Astrocyte of the spinal cord (primary cell): ENCODE measurements around the gene TBC1D22A.

Experiments used
- DNase-seq: peaks from one replicate; pipeline ENCODE4 v3.0.0; 2011; ENCODE audit warnings: low read depth, low spot score
- H3K4me3 ChIP-seq: 2 replicates; pipeline ENCODE4 v1.5.1; 2011; ENCODE audit warnings: low read depth, mild to moderate bottlenecking, low read length, moderate library complexity
- in situ Hi-C: cut with HindIII; loops from 2 replicates; pipeline ENCODE4 v1.10.0; 2017; ENCODE audit warnings: low sequenced_read_pairs
- TF ChIP-seq, protein P1 (sequence below): IDR thresholded peaks from 2 replicates; pipeline ENCODE4 v1.5.1; 2012; ENCODE audit warnings: low read depth, mild to moderate bottlenecking, low read length, inconsistent platforms

TBC1D22A gene

DNA sequence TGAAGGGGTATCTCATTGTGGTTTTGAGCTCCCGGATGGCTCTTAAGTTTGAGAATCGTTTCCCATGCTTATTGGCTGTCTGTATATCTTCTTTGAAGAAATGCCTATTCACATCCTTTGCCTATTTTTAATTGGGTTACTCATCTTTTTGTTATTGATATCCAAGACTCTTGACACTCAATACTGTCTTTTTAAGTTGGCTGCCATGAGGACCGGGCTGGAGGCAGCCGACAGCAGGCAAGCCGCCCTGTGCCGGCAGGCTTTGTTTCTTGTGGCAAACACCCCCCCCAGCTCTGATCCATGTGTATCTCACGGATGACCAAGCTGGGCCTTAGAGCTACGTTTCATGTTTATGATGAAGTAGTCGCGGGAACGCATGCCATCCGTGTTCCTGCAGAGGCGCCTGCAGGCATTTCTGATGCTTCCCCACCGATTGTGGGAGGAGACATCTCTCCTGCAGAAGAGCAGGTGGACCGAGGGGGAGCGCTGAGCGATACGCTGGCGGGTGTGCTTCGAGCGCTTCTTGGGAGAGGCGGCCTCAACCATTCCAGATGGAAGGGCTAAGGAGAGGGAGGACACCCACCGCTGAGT lies 95.8 kb downstream of the TBC1D22A start:
- DNase-seq = no peak
- TF ChIP-seq, protein P1, sequence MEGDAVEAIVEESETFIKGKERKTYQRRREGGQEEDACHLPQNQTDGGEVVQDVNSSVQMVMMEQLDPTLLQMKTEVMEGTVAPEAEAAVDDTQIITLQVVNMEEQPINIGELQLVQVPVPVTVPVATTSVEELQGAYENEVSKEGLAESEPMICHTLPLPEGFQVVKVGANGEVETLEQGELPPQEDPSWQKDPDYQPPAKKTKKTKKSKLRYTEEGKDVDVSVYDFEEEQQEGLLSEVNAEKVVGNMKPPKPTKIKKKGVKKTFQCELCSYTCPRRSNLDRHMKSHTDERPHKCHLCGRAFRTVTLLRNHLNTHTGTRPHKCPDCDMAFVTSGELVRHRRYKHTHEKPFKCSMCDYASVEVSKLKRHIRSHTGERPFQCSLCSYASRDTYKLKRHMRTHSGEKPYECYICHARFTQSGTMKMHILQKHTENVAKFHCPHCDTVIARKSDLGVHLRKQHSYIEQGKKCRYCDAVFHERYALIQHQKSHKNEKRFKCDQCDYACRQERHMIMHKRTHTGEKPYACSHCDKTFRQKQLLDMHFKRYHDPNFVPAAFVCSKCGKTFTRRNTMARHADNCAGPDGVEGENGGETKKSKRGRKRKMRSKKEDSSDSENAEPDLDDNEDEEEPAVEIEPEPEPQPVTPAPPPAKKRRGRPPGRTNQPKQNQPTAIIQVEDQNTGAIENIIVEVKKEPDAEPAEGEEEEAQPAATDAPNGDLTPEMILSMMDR = no peak
- in situ Hi-C loops = no loop called here

GRCh38 chr22:46860562-46860961 lies 98.1 kb downstream of the TBC1D22A start:
- TF ChIP-seq, protein P1 = no peak
- in situ Hi-C loops = no loop called here
- no peak overlapping the region for H3K4me3 ChIP-seq
- no peak for DNase-seq

More for the DNA sequence above, 95.8 kb downstream of the TBC1D22A start:
- no peak overlapping the region for H3K4me3 ChIP-seq

DNA sequence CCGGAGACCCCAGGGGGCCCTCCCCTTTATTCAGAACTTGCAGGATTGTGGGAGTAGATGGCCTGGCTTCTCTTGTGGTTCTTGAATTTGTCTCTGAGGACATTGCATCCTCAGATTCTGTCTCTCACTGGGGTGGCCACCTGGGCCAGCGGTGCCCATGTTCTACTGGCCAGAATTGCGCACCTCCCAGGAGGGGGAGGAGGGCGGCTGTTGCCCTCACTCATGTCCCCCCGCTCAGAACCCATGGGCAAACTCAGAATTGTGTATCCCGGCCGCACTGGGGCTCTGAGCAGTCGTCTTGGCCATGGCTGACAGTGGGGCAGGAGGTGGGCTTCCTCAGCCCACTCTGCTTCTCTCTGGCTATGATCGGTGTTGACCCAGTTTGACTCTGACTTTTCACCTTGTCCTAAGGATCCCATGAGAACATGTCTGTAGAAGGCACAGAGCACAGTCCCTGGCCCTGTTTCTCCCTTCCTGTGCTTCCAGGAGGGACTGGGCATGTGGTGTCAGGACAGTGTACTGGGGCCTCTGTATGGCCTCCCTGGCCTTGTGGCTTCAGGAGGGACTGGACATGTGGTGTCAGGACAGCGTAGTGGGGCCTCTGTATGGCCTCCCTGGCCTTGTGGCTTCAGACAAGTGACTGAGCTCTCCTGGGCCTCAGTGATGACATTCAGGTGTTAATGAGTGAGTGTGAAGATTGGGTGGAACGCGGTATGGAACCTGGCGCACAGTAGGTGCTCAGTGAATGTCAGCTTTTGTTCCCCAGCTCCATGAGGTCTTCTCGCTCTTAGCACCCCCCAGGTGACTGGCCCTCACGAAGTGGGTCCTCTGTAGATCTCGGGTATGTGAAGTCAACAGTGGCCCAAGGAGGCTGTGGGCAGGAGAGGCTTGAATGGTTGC lies 99.3 kb downstream of the TBC1D22A start:
- H3K4me3 ChIP-seq = no peak overlapping the region
- DNase-seq = no peak
- in situ Hi-C loops = no loop called here
- TF ChIP-seq, protein P1 = no peak

DNA sequence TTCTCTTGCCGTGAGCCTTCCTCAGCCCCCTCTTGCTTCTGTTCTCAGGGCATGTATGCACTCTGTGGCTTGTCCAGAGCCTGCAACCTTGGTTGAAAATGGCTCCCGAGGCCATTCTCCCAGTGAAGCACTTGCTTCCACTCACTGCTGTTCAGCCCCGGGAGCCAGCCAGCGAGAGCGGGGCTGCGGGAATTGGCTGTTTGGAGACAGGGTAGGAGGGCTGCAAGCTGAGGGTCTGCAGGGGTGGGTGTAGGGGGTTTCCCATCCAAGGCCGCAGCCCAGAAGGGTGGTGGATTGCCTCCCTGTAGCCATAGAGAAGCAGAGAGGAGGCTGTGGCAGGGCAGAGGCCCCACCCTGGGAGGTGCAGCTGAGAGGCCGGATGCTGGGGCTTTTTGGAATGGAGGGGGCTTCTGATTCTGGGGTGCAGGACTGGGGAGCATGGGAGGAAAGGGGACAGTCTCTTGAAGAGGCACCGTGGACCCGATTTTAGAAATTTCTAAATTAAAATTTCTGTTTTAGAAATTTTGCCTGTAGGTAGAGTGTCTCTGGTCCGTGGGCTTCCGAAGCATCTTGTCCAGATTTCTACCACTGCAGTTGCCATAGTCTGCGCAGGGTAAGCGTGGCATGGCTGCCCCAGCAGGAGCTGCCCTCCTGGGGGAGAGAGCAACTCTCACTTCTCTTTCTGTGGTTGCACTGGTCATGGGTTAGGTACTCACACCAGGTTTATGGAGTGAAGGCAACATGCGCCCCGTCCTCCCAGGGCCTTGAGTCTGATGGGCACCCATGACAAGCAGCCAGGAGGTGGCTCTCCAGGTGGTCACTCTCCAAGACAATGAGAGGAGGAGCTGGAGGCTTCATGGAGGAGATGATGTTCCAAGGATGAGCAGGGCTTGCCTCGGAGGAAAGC lies 100.2 kb downstream of the TBC1D22A start:
- TF ChIP-seq, protein P1 = no peak
- DNase-seq = no peak
- in situ Hi-C loops = no loop called here
- H3K4me3 ChIP-seq = no peak overlapping the region

- no peak for DNase-seq
- TF ChIP-seq, protein P1 = no peak
- in situ Hi-C loops = no loop called here
- no peak overlapping the region for H3K4me3 ChIP-seq
Measured at GRCh38 chr22:46863794-46864193, 101.3 kb downstream of the TBC1D22A start.
